MM.1S (cell line): ENCODE measurements around the gene CISTR.

Experiments used
- DNase-seq: peaks from one replicate; pipeline ENCODE4 v3.0.0-alpha.2; 2015
- H2AFZ ChIP-seq: fragments of 300-600 bp; sonication (generic); 2 replicates; pipeline ENCODE4 v1.6.0; 2016; ENCODE audit warnings: antibody characterized with exemption, low read length
- H3F3A ChIP-seq: fragments of 300-600 bp; sonication (generic); 2 replicates; pipeline ENCODE4 v1.6.1; 2016; ENCODE audit warnings: mild to moderate bottlenecking, antibody characterized with exemption, low read length, moderate library complexity, mixed read lengths; ENCODE audit not compliant: insufficient read depth
- H3K27ac ChIP-seq: fragments of 300-600 bp; sonication (generic); 2 replicates; pipeline ENCODE4 v1.5.1; 2016; ENCODE audit warnings: mild to moderate bottlenecking, low read length
- H3K27me3 ChIP-seq: fragments of 300-600 bp; sonication (generic); replicated peaks from 2 replicates; pipeline ENCODE4 v1.6.0; 2016; ENCODE audit warnings: low read length; ENCODE audit not compliant: insufficient read depth
- H3K36me3 ChIP-seq: fragments of 300-600 bp; sonication (generic); replicated peaks from 2 replicates; pipeline ENCODE4 v1.6.1; 2016; ENCODE audit warnings: mild to moderate bottlenecking, low read length, mixed read lengths; ENCODE audit not compliant: insufficient read depth
- H3K4me1 ChIP-seq: fragments of 300-600 bp; sonication (generic); 2 replicates; pipeline ENCODE4 v1.6.1; 2016; ENCODE audit warnings: low read length, mixed read lengths
- H3K4me2 ChIP-seq: fragments of 300-600 bp; sonication (generic); 2 replicates; pipeline ENCODE4 v1.6.0; 2016; ENCODE audit warnings: low read depth, low read length
- H3K4me3 ChIP-seq: fragments of 300-600 bp; sonication (generic); 2 replicates; pipeline ENCODE4 v1.5.1; 2016; ENCODE audit warnings: low read length, mixed read lengths
- H3K79me2 ChIP-seq: fragments of 300-600 bp; sonication (generic); 2 replicates; pipeline ENCODE4 v1.6.1; 2016; ENCODE audit warnings: mixed run types, low read length, mixed read lengths
- H3K9ac ChIP-seq: fragments of 300-600 bp; sonication (generic); 2 replicates; pipeline ENCODE4 v1.6.1; 2016; ENCODE audit warnings: low read length, mixed read lengths
- H3K9me2 ChIP-seq: fragments of 300-600 bp; sonication (generic); replicated peaks from 2 replicates; pipeline ENCODE4 v1.6.1; 2016; ENCODE audit warnings: mild to moderate bottlenecking, low read length, mixed read lengths; ENCODE audit not compliant: insufficient read depth
- H3K9me3 ChIP-seq: fragments of 300-600 bp; sonication (generic); replicated peaks from 2 replicates; pipeline ENCODE4 v1.6.1; 2016; ENCODE audit warnings: mild to moderate bottlenecking, low read length, mixed read lengths; ENCODE audit not compliant: insufficient read depth
- H4K20me1 ChIP-seq: fragments of 300-600 bp; sonication (generic); 2 replicates; pipeline ENCODE4 v1.6.1; 2016; ENCODE audit warnings: mild to moderate bottlenecking, low read length, moderate library complexity, mixed read lengths; ENCODE audit not compliant: insufficient read depth
- EZH2 ChIP-seq: fragments of 300-600 bp; sonication (generic); optimal IDR thresholded peaks from 2 replicates; pipeline ENCODE3; 2017; ENCODE audit warnings: low read depth, mild to moderate bottlenecking, antibody characterized with exemption, low read length, mixed read lengths
- EZH2phosphoT487 ChIP-seq: fragments of 300-600 bp; sonication (generic); IDR thresholded peaks from 2 replicates; pipeline ENCODE4 v1.6.1; 2018; ENCODE audit warnings: antibody characterized with exemption, low read length
- TF ChIP-seq, protein P1 (sequence below): fragments of 300-600 bp; sonication (generic); IDR thresholded peaks from 2 replicates; pipeline ENCODE4 v1.5.1; 2016; ENCODE audit warnings: antibody characterized with exemption, low read length, mixed read lengths

The CISTR gene

DNA sequence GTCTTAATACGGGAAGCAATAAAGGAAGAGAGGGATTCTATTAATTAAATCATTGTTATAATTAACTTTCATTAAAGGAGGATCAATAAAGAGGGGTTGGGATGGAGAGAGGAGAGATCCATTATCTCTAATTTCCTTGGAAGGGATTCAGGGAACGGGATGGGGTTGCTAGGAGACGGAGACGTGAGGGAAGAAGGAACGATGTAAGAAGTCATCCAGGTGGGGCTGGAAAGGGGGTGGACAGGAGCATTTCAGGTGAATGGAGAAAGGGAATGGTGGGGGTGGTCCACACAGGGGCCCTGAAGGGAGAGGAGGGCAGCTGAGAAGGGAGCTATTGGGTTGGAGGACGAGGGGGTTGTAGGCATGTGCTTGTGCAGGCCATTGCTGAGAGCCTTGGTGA is 41.7 kb downstream of the CISTR start:
- Histone ChIP-seq H3K4me3 (no peak overlapping the region), H3K27ac (no peak overlapping the region), H3F3A (no peaks in the 10 kb centered on the region), H3K4me1 (no peaks in the 10 kb centered on the region), H3K9ac (no peak overlapping the region), H3K4me2 (no peak overlapping the region), H3K79me2 (no peaks in the 10 kb centered on the region), H3K9me3 (no peaks in the 10 kb centered on the region), H4K20me1 (no peaks in the 10 kb centered on the region), H3K36me3 (no peaks in the 10 kb centered on the region), H3K9me2 (no peaks in the 10 kb centered on the region), H3K27me3 (no peaks in the 10 kb centered on the region), H2AFZ (no peak overlapping the region)
- no peak for TF ChIP-seq EZH2
- TF ChIP-seq EZH2phosphoT487 = no peak
- TF ChIP-seq, protein P1, sequence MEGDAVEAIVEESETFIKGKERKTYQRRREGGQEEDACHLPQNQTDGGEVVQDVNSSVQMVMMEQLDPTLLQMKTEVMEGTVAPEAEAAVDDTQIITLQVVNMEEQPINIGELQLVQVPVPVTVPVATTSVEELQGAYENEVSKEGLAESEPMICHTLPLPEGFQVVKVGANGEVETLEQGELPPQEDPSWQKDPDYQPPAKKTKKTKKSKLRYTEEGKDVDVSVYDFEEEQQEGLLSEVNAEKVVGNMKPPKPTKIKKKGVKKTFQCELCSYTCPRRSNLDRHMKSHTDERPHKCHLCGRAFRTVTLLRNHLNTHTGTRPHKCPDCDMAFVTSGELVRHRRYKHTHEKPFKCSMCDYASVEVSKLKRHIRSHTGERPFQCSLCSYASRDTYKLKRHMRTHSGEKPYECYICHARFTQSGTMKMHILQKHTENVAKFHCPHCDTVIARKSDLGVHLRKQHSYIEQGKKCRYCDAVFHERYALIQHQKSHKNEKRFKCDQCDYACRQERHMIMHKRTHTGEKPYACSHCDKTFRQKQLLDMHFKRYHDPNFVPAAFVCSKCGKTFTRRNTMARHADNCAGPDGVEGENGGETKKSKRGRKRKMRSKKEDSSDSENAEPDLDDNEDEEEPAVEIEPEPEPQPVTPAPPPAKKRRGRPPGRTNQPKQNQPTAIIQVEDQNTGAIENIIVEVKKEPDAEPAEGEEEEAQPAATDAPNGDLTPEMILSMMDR = no peak
- DNase-seq = no peak

DNA sequence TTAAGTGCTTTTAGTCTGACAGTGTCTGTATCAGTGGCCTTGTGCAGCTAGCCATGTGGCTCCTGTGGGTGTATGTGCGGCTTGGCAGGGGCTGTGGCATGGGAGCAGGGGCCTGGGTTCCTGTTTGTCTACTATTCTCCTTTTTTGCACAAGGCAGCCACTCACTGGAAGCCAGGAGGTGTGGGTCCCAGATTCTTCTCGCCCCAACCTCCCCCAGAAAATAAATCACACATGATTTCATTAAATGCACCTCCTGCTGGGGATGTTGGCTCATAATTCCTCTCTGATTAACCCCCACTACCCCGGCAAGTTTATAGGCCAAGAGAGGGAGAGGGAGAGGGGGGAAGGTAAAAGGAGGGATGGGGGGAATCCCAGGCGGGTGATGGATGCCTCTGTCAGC is 42.1 kb downstream of the CISTR start:
- Histone ChIP-seq H3K9ac (no peak overlapping the region), H3K27ac (no peak overlapping the region), H4K20me1 (no peaks in the 10 kb centered on the region), H3K4me1 (no peaks in the 10 kb centered on the region), H3K36me3 (no peaks in the 10 kb centered on the region), H3K27me3 (peaks cover 1% of the 10 kb centered on the region; the same call in 1 of the 2 replicates), H3K79me2 (no peaks in the 10 kb centered on the region), H3F3A (no peaks in the 10 kb centered on the region), H3K4me2 (no peak overlapping the region), H3K9me2 (no peaks in the 10 kb centered on the region), H3K9me3 (no peaks in the 10 kb centered on the region), H2AFZ (no peak overlapping the region), H3K4me3 (no peak overlapping the region)
- TF ChIP-seq EZH2 = no peak
- TF ChIP-seq EZH2phosphoT487 = no peak
- TF ChIP-seq, protein P1 = no peak
- no peak for DNase-seq

DNA sequence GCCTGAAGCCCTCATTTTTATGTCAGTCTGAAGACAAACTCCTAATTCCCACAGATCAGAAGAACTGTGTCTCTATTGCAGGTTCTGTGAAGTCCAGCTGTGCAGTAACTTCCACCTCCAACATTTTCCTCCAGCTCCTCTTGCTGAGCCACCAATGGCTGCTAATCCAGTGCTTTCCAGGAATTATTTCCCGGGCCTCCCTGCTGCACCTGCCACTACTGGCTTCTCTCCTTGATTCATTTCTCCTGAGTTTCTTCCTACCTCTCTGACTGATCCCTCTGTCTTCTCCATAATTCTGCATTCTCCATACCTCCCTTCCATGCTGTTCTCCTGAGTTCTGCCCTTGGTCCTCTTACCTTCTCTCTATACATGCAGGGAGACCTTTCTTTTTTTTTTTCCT is 45.7 kb downstream of the CISTR start:
- no peaks in the 10 kb centered on the region for H3K79me2 ChIP-seq
- H3K36me3 ChIP-seq = no peaks in the 10 kb centered on the region
- no peaks in the 10 kb centered on the region for H3K4me1 ChIP-seq
- no peaks in the 10 kb centered on the region for H3F3A ChIP-seq
- no peak overlapping the region for H3K9ac ChIP-seq
- no peak for TF ChIP-seq EZH2
- TF ChIP-seq, protein P1 = no peak
- no peak for TF ChIP-seq EZH2phosphoT487
- H3K9me3 ChIP-seq = no peaks in the 10 kb centered on the region
- no peak for DNase-seq
- H3K4me2 ChIP-seq = no peak overlapping the region
- H3K9me2 ChIP-seq = no peaks in the 10 kb centered on the region
- no peak overlapping the region for H2AFZ ChIP-seq
- H4K20me1 ChIP-seq = no peaks in the 10 kb centered on the region
- H3K27ac ChIP-seq = no peak overlapping the region
- H3K27me3 ChIP-seq = peaks cover 33% of the 10 kb centered on the region
- H3K4me3 ChIP-seq = no peak overlapping the region

DNA sequence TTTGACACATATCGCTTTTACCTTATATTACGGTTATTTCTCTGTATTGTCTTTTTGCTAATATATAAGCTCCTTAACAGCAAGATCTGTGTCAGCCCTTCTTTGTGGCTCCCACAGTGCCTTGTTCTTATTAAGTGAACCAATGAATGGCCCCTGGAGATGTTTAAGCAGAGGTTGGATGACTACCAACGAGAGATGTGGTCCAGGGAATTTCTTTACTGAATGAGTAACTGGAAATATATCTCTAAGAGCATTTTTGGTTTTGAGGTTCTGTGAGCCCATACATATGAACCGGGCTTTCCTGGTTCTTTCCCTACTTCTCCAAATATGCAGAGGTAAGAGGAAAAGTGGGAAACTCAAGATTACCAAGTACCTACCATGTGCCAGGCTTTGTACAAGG is 48.0 kb downstream of the CISTR start:
- Histone ChIP-seq H3K4me1 (no peaks in the 10 kb centered on the region), H3K79me2 (no peaks in the 10 kb centered on the region), H3K27me3 (peaks cover 56% of the 10 kb centered on the region), H3K36me3 (no peaks in the 10 kb centered on the region), H4K20me1 (no peaks in the 10 kb centered on the region), H2AFZ (no peak overlapping the region), H3K9ac (no peak overlapping the region), H3K9me3 (no peaks in the 10 kb centered on the region), H3K27ac (no peak overlapping the region), H3K4me2 (no peak overlapping the region), H3K4me3 (no peak overlapping the region), H3F3A (no peaks in the 10 kb centered on the region), H3K9me2 (no peaks in the 10 kb centered on the region)
- TF ChIP-seq, protein P1 = no peak
- no peak for DNase-seq
